Activated CD4-positive, alpha-beta T cell treated with anti-CD3 and anti-CD28 coated beads, Interleukin-2, Interleukin-4, amounts not matched to agents 100 ng/mL and 50 ng/mL, durations not matched to agents 16 hours and 8 hours (primary cell): Measurements from ENCODE around the gene CNNM1.

Experiments used
- DNase-seq: peaks from one replicate; pipeline ENCODE4 v3.0.0-alpha.2; 2020; ENCODE audit warnings: low spot score

The CNNM1 gene

DNA sequence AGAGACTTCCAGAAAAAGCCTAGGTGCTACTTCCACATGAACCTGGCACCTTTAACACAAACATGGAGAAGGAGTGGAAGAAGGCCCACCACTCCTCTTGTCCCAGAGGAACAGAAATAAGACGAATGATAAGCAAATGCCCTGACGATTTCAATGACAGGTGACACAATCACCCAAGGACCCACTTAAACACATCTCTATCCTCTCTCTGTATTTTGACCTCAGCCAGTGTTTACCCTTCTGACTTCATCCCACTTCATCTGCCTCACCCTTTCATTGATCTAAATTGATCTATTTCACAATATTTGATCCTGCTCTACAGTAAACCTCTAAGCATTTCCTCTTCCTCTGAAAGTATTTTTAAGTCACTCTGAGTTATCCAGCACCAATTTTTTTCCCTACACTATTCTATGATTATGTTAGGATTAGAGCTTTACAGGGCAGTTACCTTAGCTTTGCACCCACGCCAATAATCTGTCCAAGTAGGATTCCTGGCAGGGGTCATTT, 92.1 kb downstream of the CNNM1 start:
- no peak for DNase-seq

DNA sequence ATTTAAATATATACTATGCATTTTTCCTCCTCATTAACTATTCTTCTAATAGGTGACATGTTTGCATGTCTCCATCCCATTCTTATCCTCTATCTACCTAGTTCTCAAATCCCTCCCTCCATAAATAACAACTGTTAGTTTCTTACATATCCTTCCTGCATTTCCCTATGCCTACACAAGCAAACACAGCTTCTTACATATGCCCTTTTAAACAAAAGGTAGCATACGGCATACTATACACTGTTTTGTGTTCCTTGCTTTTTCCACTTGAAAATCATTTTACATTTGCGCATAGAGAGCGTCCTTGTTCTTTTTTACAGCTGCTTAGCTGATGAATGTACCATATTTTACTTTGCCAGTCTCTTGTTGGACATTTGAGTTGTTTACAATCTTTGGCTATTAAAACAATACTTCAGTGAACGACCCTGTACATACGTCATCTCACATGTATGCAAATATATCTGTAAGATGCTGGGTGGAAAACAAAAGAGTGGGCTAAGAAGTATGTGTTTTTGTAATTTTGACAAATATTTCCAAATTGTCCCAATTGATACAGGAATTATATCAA, 93.5 kb downstream of the CNNM1 start:
- DNase-seq, result no peak

DNA sequence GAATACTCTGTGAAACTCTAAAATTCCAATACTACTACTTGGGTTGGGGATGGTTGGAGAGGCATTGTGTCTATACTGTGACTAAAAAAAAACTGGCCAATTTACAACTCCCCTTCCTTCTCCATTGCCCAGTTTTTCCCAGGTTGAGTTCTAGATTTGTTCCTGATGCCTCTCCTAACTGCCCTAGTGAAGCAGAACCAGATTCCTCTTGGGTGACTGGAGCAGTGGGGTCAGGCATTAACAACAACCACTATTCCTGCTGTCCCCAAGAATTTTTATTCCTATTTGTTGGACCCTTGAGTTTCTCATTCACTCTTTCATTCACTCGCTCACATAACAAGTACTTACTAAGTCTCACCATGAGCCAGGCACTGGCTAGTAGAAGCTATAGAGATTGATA, 95.5 kb downstream of the CNNM1 start:
- DNase-seq, result no peak

DNA sequence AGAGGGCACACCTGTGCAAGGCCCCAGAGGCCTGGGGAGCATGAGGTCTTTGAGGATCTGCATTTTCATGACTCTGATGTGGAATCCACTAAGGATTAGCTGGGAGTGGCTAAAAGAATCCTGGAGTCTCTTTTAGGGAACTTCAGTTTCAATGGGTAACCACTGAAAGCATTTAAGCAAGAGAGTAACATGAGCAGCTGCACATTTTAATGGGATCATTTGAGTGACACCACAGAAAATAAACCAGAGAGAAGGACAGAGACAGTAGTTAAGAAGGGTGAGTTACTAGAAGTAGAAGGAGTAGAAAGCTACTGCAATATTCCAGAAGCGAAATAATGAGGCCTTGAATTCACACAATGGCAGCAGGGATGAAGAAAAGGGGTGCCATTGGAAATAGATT, 96.0 kb downstream of the CNNM1 start:
- DNase-seq, result no peak

DNA sequence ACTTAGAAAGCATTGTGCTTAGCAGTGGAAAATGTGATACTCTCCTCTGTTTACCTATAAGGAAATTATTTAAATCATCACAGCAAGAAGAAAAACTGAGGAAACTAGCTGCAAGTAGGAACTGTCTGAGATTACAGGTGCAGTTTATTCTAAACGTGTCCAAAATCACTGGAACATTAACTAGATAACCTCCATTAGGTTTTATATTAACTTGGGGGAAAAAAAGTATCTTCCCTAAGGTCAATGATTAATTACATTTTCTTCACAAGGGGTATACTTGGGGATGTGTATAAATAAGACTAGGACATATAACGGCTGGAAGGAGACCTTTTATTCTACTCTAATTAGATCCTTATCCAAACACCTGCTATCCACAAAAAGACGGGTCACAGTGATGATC, 97.5 kb downstream of the CNNM1 start:
- DNase-seq, result no peak

DNA sequence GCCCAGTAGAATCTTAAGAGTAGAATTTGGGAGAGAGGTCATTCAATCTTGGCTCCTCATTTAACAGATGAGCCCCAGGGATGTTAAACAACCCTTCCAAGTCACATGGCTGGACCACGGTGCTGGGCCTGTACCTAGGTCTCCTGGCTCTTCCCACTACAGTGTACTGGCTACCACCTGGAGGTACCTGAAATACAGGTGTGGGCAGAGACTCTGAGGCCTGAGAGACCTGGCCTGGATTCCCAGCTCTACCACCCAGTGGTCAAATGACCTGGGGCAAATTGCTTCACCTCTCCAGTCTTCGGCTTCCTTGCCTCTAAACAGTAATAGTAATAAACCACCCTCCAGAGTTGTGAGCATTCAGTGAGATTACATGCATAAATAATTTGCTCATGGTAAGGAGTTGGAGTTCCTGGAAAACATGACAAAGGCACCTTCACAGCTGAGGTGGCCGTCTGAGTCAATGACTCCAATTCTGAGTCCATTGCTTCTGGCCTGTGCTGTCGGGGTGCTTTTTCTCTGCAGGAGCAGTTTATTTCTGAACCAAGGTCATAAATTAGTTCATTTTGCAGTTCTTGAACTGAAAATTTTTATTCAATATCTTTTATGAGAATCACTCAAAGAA, 98.5 kb downstream of the CNNM1 start:
- no peak for DNase-seq

DNA sequence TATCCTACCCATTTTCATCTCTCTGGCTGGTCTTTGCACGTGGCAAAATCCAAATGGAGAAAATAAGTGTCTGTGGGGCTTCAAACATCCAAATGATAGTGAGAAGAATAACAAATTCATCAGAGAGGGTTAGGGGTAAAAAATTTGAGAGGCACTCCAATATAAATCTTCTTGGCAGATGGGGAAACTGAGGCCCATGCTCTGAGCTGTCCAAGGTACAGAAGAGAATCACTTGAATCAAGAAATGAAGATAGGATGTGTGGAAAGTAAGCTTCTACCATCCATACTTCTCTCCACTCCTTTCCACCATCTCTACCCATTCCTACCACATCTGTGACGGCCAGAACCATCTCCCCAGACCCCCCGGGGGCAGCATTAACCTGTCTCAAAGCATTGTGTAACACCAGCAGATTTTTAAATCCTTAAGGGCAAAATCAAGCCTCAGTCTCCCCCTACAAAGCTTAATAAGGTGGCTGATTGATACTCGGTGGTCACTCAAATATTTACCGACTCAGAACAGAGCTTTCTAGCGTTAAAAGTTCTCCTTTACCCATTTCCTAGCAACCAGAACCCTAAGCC, 100.5 kb downstream of the CNNM1 start:
- no peak for DNase-seq

DNA sequence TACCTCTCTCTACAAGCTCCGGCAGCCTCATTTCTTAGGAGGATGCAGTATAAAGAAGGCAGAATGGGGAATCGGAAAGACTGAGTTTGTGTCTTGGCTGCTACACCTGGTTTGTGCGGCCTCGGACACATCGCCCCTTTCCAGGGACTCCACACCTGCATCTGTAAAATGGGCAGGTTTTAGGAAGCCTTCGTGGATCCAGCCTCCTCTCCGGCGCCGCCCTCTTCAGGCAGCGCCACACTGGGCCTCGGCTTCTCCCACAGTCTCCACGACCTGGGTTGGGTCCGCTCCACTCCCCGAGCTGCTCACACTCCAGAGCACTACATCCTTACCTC, 100.9 kb downstream of the CNNM1 start:
- no peak for DNase-seq

DNA sequence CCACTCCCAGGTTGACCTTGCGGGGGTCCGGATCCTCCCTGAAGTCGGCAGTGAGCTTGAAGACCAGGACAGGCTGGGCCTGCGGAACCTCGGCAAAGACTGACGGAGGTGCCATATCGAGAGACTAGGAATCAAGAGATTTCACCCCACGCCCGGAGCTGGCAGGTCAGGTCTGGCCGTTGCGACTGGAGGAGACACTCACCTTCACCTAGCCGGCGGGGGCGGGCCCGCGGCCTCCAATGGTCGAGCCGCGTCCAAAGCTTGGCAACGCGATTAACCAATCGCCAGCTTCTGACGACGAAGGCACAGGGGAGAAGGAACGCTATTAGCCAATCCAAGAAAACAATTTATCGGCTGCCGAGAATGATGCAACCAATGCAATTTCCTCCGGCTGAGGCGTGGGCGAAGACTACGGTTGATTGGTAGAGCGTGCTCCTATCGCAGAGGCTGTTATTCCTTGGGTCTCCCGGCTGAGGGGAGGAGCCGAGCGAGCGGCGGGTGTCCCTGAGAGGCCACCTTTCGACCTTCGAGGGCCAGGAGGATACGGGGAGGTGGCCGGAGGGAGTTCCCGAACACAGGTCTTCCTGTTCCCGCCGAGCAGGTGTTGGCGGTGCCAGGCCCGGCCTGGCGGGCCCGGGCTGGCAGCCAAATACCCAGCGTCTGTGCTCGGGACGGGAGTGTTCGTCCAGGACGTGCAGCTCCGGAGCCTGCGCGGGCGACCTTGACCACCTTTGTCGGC, 101.5 kb downstream of the CNNM1 start, which contains the start of gene GOT1:
GOT1 (minus strand) TSS at position 174 of the 739 bp plus-strand sequence; CDS start at position 115, 59 bp downstream.
- DNase-seq, result peak; percentile 98

DNA sequence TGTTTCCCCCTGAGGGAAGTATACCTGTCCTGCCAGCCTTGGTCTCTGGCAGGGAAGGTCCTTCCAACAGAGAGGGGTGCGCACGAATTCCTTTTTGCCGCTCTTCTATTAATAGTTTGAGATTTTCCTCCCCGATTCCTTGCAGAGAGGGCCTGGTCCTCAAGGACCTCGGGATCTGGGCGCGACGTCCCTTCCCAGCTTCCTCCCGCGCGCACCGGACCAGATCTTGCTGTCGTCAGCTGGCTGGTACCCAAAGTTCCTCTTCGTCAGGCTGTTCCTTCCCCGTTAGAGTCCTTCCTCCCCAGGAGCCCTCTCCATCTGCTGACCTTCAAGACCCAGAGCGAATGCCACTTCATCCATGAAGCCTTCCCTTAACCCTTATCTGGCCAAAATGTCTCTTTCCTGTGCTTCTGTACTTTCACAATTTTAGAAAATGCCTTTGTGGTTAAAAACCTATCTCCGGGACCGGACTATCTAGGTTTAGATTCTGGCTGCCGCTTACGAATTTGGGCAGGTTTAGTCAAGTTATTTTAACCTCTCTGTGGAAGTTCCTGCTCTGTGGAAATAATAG, 102.1 kb downstream of the CNNM1 start:
- DNase-seq, result peak; percentile 11

DNA sequence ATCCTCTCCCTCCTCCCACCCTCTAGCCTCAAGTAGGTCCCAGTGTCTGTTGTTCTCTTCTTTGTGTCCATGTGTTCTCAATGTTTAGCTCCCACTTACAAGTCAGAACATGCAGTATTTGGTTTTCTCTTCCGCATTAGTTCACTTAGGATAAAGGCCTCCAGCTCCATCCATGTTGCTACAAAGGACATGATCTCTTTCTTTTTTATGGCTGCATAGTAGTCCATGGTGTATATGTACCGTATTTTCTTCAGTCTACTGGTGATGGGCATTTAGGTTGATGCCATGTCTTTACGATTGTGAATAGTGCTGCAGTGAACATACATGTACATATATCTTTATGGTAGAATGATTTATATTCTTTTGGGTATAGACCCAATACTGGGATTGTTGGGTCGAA, 102.9 kb downstream of the CNNM1 start:
- no peak for DNase-seq

DNA sequence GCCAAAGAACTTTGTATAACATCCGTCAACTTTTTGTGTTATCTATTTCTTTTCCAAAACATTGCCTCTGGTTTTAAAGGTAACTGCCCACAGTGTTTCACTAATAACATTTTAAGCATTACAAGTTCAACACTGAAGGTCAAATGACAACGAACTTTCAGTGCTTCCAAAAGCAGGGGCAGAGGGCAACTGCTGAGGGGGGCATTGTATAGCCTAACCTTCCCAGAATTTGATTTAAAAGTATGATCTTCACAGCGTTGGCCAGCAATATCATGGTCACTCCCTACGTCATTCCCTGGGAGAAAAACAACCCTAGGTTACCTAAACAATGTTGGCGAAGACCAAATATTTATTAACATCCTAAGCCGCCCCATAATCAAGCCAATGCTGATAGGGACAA, 103.7 kb downstream of the CNNM1 start:
- no peak for DNase-seq

DNA sequence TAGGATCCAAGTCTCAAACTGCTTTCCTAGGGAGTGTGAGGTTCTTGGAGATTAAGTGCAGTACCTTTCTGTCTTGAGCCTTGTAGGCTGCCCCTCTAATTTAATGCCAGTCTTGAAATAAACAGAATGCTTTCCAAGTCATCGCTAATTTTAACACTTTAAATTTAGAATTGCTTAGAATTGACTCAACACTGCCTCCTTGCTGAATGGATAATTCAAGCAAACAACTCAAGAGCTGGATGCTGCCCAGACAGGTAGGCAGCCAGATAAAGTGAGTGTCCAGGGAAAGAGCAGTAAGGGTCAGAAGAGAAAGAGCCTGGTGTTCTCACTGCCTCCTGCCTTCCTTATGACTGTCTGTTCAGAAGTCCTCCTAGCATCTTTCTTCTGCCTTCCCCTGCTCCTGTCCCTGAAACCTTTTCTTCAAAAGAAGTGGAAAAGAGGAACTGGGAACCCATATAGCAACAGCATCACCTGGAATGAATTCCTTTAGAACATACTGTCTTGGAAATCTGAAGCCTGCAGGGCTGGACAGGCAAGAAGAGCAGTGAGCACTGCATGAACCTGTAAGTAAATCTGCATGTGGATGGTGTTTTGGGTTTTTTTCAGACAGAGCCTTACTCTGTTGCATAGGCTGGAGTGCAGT, 104.3 kb downstream of the CNNM1 start:
- no peak for DNase-seq

DNA sequence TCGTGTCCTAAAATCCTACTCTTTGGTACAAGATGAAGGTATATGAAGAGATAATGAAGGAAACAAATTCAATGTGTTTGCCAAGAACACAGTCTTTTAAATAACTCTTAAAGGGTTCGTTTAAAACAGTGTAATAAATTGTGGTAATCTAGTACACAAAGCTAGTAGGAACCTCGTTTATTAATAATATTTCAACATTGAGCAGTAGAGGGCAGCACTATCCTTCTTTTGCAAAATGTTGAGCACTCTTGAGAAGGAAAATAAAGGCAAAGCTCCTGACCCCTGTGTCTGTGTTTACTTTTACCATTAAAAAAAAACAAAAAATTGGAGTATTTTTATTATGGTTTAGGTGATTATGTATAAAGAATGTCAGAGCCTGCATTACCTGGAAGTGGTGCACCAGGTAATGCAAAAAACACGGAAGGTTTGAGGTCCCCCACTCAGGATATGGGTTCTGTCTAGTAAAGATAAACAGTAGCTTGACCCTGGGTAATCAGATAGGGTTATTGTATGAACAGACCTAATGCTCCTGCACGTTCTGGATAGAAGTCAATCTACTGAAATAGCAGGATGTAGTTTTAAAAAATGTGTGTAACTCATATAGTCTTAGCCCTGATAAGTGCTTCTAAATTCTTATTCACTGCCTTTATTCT, 107.0 kb downstream of the CNNM1 start:
- peak; percentile 48 for DNase-seq

DNA sequence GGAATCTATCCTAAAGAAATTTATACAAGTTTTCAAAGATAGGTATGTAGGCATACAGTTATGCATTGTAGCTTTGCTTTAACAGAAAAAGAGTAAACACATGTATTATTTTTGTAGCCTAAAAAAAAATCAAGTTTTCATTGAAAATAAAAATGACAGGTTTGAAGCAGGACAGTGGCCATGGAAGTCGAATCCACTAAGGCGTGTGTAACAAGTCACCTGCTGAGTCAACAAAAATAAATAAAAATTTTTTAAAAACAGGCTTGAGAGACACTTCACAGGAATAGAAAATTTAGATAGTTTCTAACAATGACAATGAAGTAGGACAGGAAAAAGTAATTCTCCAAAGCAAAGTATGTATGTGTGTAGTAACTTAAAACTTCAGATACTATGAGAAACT, 109.7 kb downstream of the CNNM1 start:
- no peak for DNase-seq

DNA sequence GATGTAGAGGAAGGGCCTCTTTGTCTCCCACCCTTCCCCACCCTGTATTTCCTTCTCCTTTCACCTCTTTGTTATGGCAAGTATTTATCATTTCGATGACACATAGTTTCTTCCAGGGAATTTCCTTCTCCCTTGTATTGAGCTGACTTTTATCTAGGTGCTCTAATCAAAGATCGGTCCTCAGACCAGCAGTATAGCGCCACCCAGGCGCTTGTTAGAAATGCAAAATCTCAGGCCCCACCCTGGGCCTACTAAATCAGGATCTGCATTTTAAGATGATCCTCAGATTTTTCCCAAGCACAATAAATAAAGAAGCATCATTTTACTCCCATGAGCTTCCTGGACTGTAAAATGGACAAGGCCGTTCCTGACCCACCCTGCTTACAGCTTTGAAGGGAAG, 113.2 kb downstream of the CNNM1 start:
- no peak for DNase-seq

DNA sequence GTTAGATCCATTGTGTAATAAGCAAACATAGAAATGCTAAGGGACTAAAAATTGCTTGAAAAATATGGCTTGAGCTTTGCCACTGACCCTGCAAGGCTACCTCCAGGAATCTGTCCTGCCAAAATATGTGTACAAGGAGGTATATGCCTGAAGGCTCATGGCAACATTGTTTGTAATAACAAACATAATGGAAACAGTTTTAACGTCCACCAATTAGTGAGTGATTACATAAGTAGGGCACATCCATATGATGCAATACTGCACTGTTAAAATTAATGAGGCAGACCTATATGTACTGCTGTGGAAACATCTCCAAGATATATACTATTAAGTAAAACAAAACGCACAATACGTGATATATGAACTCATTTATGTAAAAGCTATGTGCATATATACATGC, 114.3 kb downstream of the CNNM1 start:
- no peak for DNase-seq
